T-helper 2 cell treated with Interferon-gamma antibody and Interleukin-4, amounts not matched to agents 100 ng/mL and 5 ng/mL, for 36 hours (primary cell): ENCODE measurements around the gene RBP7. TPM values are rescaled to one million over a fixed set of nuclear protein-coding genes. Genes with fewer than 3 reads are reported as not detected.
"Not testable (repeated sequence)": the region's sequence is repeated elsewhere in the genome, so short reads cannot be mapped to it uniquely, and the experiment has no call there.

Experiments used
- intact Hi-C: fragments of 100-400 bp; cut with micrococcal nuclease; formaldehyde crosslinking; loops from one replicate; pipeline ENCODE4 v1.15.1; 2023
- total RNA-seq: library from RNA; stranded (reverse); gene quantifications from 2 replicates; pipeline ENCODE4 v1.2.3, GENCODE V29; 2022

Gene RBP7
- total RNA-seq, 1 donor from 2014 or later: not detected

GRCh38 chr1:10028956-10029500, 32.0 kb downstream of the RBP7 start:
- intact Hi-C loops: not testable (repeated sequence)

DNA sequence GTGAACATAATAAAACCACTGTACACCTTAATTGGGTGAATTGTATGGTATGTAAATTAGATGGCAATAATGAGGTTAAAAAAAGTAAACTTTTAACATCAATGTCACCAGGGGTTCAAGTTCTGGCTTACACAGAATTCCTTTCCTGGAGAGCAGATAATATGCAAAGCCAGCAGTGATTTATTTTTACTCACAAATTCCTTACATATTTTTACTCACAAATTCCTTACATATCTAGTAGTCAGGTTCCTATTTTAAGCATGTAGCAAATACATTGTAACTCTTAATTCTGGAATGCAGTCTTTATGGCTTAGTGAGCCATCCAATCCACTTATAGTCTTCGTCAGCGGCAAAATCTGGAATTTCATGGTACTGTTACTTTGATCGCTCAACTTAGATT, 34.4 kb downstream of the RBP7 start:
- intact Hi-C loops: no loop called here

DNA sequence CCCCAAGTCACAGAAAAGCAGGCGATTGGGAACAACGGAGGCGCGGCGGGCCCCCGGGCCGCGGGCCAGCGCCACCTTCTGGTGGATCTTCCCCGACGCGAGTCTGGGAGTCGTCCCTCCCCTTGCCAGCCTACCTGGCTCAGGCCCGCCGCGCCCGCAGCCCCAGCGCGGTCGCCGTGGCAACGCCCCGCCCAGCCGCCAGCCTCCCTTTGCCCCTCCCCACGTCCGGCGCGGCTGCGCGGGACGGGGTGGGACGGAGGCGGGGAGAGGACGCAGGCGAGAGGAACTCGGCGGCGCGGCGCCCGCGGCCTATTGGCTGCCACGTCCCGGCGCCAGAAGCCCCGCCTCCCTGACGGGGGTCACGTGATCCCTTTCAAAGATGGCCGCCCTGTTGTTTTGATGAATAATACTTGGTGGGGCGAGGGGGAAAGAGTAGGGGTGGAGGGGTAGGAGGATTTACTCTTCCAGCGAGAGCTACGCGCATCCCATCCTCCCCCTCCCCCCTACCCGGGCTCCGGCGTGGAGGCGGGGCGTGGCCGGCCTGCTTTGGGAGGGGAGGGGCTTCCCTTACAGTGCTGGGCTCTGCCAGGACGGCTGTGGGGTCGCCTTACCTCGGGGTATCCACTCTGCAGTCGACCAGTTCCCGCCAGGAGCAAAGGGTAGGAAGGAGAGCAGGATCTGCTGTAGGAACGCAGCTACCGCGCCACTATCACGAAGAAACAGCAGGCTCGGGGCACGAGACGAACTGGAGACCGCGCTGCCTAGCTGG, 35.7 kb downstream of the RBP7 start, which contains the start of gene UBE4B:
Gene UBE4B, plus strand, starts transcription at position 369 of the 769 bp plus-strand sequence. CDS start 713 bp downstream, outside the sequence.
- intact Hi-C loops: loop anchor here (1.0 to 2.0 kb wide), 7 partner anchors 89 to 442 kb away; partner anchors contain the start of genes CENPS, CTNNBIP1, KIF1B and LZIC

DNA sequence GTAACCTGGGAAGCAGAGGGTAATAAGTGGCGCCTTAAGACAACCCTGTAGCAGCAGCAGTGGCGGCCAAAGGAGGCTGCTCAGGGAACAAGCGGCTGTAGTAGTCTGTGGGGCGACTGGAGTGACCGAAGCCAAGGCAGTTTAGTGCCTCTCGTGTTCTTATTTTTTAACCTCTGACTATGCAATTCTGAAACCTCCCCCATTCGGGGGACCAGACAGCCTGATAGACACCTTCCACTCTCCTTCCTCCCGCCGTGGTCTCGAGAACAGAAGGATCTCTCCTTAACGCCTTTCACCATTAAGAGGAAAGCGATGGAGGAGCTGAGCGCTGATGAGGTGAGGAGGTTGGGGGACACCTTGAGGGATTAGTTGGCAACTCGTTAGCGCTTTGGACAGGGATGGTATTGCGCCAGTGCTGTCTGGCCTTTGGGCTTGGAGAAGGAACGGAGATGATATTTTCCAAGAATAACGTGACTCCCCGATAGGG, 36.4 kb downstream of the RBP7 start:
- intact Hi-C loops: loop anchor here (2.0 kb wide), 3 partner anchors 365 to 441 kb away; partner anchors contain the start of genes CENPS, PEX14 and PGD

DNA sequence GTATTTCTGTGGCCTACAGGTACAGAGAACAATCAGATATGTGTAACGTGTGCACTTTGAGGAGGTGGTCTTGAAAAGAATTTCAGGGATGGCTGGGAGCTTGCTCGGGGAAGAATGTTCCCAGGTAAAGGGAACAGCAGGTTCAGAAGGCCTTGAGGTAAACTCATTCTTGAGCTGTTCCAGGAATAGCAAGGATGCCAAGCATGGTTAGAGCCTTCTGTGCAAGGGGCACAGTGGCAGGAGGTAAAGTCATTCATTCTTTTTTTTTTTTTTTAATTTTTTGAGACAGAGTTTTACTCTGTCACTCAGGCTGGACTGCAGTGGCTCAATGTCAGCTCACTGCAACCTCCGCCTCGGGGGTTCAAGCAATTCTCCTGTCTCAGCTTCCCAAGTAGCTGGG, 45.7 kb downstream of the RBP7 start:
- intact Hi-C loops: no loop called here

DNA sequence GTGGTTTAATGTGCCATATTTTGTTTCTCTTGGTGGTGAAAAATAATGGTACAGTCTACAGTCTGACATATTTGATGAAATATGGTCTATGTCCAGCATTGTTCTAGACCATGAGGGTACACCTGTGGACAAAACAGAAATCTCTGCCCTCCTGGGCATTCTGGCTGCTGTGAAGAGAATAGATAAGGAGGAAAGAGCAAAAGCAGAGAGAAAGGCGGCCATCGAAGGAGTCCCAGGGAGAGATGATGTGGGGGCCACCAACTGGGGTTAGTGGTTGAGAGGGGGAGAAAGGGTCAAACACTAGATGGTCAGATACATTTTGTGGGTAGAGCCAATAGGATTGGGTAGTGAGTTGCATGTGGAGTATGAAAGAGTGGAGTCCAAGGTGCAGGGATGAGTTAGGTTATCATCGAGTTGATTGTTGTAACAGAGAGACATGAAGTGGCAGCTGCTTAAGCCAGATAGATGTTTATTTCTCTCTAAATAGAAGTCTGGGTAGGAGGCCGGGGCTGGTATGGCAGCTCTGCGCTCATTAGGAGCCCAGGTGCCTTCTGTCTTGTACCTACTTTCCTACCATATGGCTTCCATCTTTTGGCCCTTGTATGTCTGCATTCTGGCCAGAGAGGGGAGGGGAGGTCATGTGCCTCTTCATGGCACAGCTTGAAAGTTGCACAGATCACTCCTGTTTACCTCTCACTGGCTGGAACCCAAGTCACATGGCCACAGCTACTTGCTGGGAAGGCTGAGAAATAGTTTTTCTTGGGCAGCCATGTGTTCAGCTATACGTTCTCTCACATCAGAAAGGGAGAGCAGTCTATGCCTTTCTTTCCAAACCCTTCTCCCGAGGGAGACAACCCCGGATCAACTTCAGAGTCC, 48.7 kb downstream of the RBP7 start:
- intact Hi-C loops: no loop called here

DNA sequence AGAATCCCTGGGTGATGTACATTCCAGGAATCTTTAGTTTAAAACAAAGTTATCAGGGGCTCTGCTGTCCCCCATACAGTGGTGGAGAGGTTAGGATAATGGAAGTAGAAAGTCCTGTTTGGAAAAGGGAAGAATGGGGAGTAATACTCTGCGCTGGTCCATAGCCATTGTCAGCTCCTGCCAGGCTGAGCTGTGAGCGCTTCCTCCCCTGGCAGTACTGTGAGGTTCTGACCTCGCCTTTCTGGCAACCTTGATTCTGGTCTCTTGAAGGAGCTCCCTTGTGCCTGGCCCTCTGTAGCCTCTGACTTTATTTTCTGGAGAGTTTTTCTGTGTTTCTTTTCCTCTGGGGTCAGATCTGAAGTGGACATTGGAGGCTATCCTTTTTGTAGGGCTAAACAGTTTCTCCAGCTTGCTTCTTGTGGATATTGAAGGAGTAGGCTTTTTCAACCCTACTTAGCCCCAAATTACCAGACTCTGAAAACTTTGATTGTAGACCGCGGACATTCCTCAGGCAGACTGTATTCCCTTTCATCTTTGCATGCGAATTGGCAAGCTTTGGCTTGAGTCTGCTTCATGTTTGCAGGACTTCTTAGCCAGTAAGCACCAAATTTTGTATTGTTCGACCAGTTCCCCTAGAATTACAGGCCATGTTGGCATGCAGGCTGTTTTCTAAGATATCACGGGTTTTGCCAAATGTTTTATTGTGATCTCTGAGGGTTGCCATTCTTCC, 49.5 kb downstream of the RBP7 start:
- intact Hi-C loops: no loop called here

DNA sequence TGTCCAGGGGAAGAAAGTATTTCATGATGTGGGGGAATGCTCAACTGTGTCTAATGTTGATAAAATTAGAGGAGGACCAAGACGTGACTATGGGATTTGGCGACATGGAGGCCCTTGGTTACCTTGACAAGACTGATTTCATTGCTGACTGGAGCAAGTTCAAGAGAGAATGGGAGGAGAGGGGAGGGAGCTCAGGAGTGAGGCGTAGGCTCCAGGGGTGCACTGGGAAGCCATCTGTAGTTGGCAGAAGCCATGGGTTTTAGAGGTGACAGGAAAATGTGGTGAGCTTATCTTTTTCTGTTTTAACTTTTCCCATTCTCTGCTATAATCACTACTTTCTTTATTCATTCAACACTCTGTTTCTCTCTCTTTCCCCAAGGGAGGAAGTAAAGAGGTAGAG, 51.6 kb downstream of the RBP7 start:
- intact Hi-C loops: no loop called here

- intact Hi-C loops: no loop called here
Observed at GRCh38 chr1:10050611-10051010, 53.6 kb downstream of the RBP7 start.

DNA sequence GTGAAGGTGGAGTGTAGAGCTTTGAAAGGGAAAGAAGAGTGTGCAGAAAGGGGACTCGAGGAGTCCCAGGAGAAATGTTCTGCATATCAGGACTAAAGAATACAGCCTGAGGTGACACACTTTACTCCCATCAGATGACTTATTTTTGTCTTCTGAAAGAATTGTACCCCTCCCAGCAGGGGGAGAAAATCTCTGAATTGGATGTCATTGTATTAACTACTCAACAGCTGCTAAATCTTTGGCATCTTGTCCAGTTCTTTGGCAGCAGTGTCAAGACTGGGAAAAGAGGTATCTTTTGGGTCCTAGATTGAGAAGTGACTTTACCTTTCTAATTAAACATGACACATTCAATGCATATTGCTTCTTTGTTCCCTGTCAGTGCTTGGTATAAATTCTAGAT, 54.6 kb downstream of the RBP7 start:
- intact Hi-C loops: no loop called here

- intact Hi-C loops: no loop called here
Observed at GRCh38 chr1:10052347-10052746, 55.3 kb downstream of the RBP7 start.

- intact Hi-C loops: no loop called here
Observed at GRCh38 chr1:10054465-10054864, 57.4 kb downstream of the RBP7 start.

- intact Hi-C loops: no loop called here
Observed at GRCh38 chr1:10056599-10056987, 59.6 kb downstream of the RBP7 start.

DNA sequence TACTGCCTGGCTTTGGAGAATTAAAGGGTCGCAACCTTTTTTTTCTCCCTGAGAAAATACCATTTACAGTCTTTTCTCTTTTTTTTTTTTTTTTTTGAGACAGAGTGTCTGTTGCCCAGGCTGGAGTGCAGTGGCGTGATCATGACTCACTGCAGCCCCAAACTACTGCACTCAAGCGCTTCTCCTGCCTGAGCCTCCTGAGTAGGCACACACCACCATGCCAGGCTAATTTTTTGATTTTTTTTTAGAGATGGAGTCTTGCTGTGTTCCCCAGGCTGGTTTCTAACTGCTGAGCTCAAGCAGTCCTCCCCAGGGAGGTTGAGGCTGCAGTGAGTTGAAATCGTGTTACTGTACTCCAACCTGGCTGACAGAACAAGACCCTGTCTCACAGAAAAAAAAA, 60.3 kb downstream of the RBP7 start:
- intact Hi-C loops: no loop called here

DNA sequence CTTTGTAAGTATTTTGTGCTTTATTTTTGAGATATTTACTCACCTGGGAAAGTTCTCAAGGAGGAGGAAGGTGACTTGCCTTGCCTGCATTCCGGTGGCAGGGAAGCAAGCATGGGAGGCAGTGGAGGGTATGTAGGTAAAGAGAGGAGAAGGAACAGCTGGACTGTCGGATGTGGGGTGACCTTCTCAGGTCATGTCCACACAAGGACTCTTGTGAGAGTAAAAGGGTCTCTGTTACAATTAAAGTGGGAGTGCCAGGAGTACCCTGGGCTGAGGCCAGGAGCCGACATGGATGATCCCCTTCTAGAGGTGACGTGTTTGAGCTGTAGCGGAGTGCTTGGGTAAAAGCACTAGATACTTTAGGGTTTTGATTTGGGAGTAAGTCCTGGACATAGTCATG, 60.8 kb downstream of the RBP7 start:
- intact Hi-C loops: no loop called here

GRCh38 chr1:10059342-10059718, 62.3 kb downstream of the RBP7 start:
- intact Hi-C loops: no loop called here

DNA sequence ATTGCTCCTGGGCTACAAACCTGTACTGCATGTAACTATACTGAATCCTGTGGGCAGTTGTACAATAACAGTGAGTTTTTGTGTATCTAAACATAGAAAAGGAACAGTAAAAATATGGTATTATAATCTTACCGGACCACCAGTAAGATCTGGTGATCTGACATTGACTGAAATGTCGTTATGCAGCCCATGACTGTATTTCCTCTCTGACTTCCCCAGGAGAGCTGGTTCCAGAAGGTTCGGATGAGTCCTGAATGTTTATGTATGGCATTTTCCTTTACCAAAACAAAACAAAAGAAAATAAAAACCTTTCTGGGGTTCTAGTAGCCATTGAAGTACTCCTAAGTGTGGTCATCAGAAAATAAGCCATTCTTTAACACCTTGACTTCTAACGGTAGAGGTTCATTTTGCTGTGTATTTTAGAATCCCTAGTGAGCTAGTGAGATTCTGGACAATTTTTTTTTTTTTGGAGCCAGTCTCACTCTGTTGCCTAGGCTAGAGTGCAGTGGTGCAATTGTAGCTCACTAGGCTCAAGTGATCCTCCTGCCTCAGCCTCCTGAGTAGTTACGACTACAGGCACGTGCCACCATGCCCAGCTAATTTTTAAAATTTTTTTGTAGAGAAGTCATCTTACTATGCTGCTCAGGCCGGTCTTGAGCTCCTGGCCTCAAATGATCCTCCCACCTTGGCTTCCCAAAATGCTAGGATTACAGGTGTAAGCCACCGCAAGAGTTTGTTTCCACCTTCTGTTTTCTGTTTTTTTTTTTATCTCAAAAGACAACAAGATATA, 63.5 kb downstream of the RBP7 start:
- intact Hi-C loops: no loop called here

GRCh38 chr1:10061276-10061675, 64.2 kb downstream of the RBP7 start:
- intact Hi-C loops: no loop called here

DNA sequence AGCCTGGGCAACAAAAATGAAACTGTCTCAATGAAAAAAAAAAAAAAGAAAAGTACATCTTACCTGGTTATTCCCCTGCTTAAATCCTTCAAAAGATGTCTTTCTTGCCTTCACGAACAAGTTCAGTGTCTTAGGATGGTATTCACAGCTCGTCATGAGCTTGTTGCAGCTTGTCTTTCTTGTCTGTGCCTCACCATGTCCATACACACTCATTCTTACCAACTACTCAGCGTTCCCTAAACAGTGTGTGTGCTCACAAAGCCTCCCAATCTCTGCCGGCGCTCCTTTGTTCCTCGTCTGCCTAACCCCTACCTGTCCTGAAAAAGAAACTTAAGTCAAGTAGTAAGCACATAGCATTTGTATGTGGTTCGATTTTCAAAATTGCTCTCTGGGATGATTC, 66.8 kb downstream of the RBP7 start:
- intact Hi-C loops: no loop called here
